HepG2 (cell line): ENCODE data around the gene TSPAN9. TPM values are rescaled to one million over a fixed set of nuclear protein-coding genes. Genes with fewer than 3 reads are reported as not detected.

Source experiments
- ATAC-seq: fragments of 200-7000 bp; cut with Tn5 transposase; 3 replicates; pipeline ENCODE4 v1.9.1; 2020; ENCODE audit warnings: mild to moderate bottlenecking, moderate library complexity
- BruUV-seq: library from RNA; stranded (reverse); fragments of 400-500 nt; replicated peaks from 2 replicates; lab custom pipeline; 2021; lab: Mats Ljungman, UMichigan
- CTCF ChIA-PET: fragments of 300-600 bp; formaldehyde crosslinking; extraction: SDS; loops from one replicate; lab custom pipeline; 2021; ENCODE audit warnings: low total read pairs, inconsistent platforms, low intra/inter-chr PET ratio; lab: Yijun Ruan, JAX
- POLR2A ChIA-PET: fragments of 350-600 bp; sonication (Branson Sonifier 250); formaldehyde crosslinking; loops from one replicate; lab custom pipeline; 2020; ENCODE audit warnings: antibody characterized with exemption, inconsistent platforms; lab: Yijun Ruan, JAX
- DNase-seq: peaks from one replicate; pipeline ENCODE4 v3.0.0-alpha.2; 2015; ENCODE audit warnings: low spot score
- FAIRE-seq: peaks from 3 replicates; lab custom pipeline; 2011; peaks lifted over from hg19 to GRCh38; lab: Jason Lieb, UNC
- H2AFZ ChIP-seq: one replicate; pipeline ENCODE4 v1.6.1; 2011; ENCODE audit warnings: low read length, inconsistent platforms
- H3K27ac ChIP-seq: fragments of 300-600 bp; 3 replicates; pipeline ENCODE4 v1.8.0; 2011; ENCODE audit warnings: mixed run types, mild to moderate bottlenecking, mixed read lengths, low read length, inconsistent platforms; ENCODE audit not compliant: insufficient read depth; ENCODE audit errors: extremely low read length
- H3K27me3 ChIP-seq, 2 experiments: fragments of 200-600 bp in 1 of 2; 2 replicates in 1 of 2; 3 replicates in 1 of 2; pipeline versions ENCODE4 v1.6.0 to v1.8.0; 2011; ENCODE audit warnings: low read length in 2 of 2, mild to moderate bottlenecking in 2 of 2, moderate library complexity in 2 of 2, inconsistent platforms in 1 of 2; ENCODE audit not compliant: insufficient read depth in 2 of 2, control insufficient read depth in 1 of 2
- H3K36me3 ChIP-seq, 2 experiments: fragments of 200-600 bp in 1 of 2; replicated peaks in 1 of 2; 2 replicates in 1 of 2; 3 replicates in 1 of 2; pipeline versions ENCODE4 v1.5.1 to v1.8.0; 2011; ENCODE audit warnings: low read length in 2 of 2, inconsistent platforms in 1 of 2; ENCODE audit not compliant: insufficient read depth in 2 of 2, control insufficient read depth in 1 of 2
- H3K4me1 ChIP-seq: 2 replicates; pipeline ENCODE4 v1.5.1; 2012; ENCODE audit warnings: low read length, inconsistent platforms; ENCODE audit not compliant: insufficient read depth
- H3K4me2 ChIP-seq: 2 replicates; pipeline ENCODE4 v1.6.0; 2011; ENCODE audit warnings: low read depth, low read length, inconsistent platforms
- H3K4me3 ChIP-seq, 3 experiments: fragments of 200-600 bp in 1 of 3; sonication (generic), shearing (Covaris generic) in 1 of 3; replicated peaks in 1 of 3; 2 replicates each; pipeline ENCODE4 v1.5.1; 2011 to 2016; ENCODE audit warnings: low read length in 3 of 3, inconsistent platforms in 2 of 3, low read depth in 2 of 3, mild to moderate bottlenecking in 2 of 3, control low read depth in 1 of 3, mixed read lengths in 1 of 3; ENCODE audit not compliant: insufficient read depth in 1 of 3
- H3K79me2 ChIP-seq: one replicate; pipeline ENCODE4 v1.6.1; 2011; ENCODE audit warnings: low read length, inconsistent platforms; ENCODE audit not compliant: insufficient read depth
- H3K9ac ChIP-seq: 2 replicates; pipeline ENCODE4 v1.6.0; 2011; ENCODE audit warnings: mild to moderate bottlenecking, low read depth, low read length, inconsistent platforms; ENCODE audit not compliant: insufficient read depth
- H3K9me3 ChIP-seq: 2 replicates; pipeline ENCODE4 v1.5.1; 2012; ENCODE audit warnings: mild to moderate bottlenecking, low read length
- H4K20me1 ChIP-seq: 2 replicates; pipeline ENCODE4 v1.6.0; 2011; ENCODE audit warnings: inconsistent platforms, mild to moderate bottlenecking, low read length, moderate library complexity; ENCODE audit not compliant: insufficient read depth
- GATA4 ChIP-seq: sonication (generic); IDR thresholded peaks from 2 replicates; pipeline ENCODE4 v1.6.1; 2016; ENCODE audit warnings: antibody characterized with exemption, low read depth, borderline replicate concordance
- LCORL ChIP-seq, 2 experiments: fragments of 450-650 bp in 1 of 2; sonication (generic) in 1 of 2; formaldehyde crosslinking in 1 of 2; IDR thresholded peaks; 2 replicates each; pipeline versions ENCODE4 v1.5.0 to v1.6.1; 2017 to 2020; ENCODE audit warnings: antibody characterized with exemption in 1 of 2, missing genetic modification reagents in 1 of 2
- MEIS2 ChIP-seq: sonication (generic); formaldehyde crosslinking; IDR thresholded peaks from 2 replicates; pipeline ENCODE4 v1.9.0; 2021; ENCODE audit warnings: mild to moderate bottlenecking, missing genetic modification reagents
- SMAD9 ChIP-seq: sonication (generic); formaldehyde crosslinking; IDR thresholded peaks from 2 replicates; pipeline ENCODE4 v1.5.1; 2020; ENCODE audit warnings: mild to moderate bottlenecking, missing genetic modification reagents
- ZBTB7A ChIP-seq: sonication (generic); formaldehyde crosslinking; IDR thresholded peaks from 2 replicates; pipeline ENCODE4 v1.8.0; 2022; ENCODE audit warnings: mild to moderate bottlenecking, missing genetic modification reagents
- ZNF678 ChIP-seq: sonication (generic); formaldehyde crosslinking; IDR thresholded peaks from 2 replicates; pipeline ENCODE4 v1.4.0; 2020; ENCODE audit warnings: mild to moderate bottlenecking, missing genetic modification reagents
- WGBS: methylation state at CpG from one replicate; pipeline ENCODE4 v1.1.6; 2017; ENCODE audit warnings: low lambda C conversion rate; 5-methylcytosine and 5-hydroxymethylcytosine counted together
- in situ Hi-C: cut with HindIII; loops from 2 replicates; pipeline ENCODE4 v1.10.0; 2017; ENCODE audit warnings: low pct_unique_long_range_greater_than_20kb; ENCODE audit not compliant: extremely low pct_ligation_motif_present
- intact Hi-C: fragments of 100-400 bp; cut with micrococcal nuclease; formaldehyde crosslinking; loops from one replicate; pipeline ENCODE4 v1.10.0; 2022; ENCODE audit not compliant: unreplicated experiment
- polyA plus RNA-seq, 8 experiments: library from polyadenylated mRNA; depleted of rRNA in 3 of 8; stranded (reverse) in 7 of 8; unstranded in 1 of 8; fragments of >200 nt; fragmentation: Illumina TruSeq in 4 of 8; extraction: Trizol in 4 of 8; gene quantifications; 2 replicates each; pipeline versions ENCODE4 v1.2.1 to v1.2.3, GENCODE V29; 2011 to 2016; ENCODE audit warnings: low read depth in 4 of 8, missing spikeins in 1 of 8, mixed read lengths in 1 of 8; ENCODE audit not compliant: insufficient read depth in 1 of 8
- total RNA-seq, 5 experiments: library from RNA; depleted of rRNA; stranded (reverse); fragments of >200 nt; fragmentation: Illumina TruSeq; extraction: Trizol; gene quantifications; 2 replicates each; pipeline ENCODE4 v1.2.3, GENCODE V29; 2016; ENCODE audit warnings: low read depth in 1 of 5
- TF ChIP-seq, protein P1 (sequence below): sonication (generic); formaldehyde crosslinking; IDR thresholded peaks from 2 replicates; pipeline ENCODE4 v1.9.0; 2021; ENCODE audit warnings: missing genetic modification reagents, borderline replicate concordance
- TF ChIP-seq, protein P2 (sequence below): sonication (generic); formaldehyde crosslinking; IDR thresholded peaks from 2 replicates; pipeline ENCODE4 v1.4.0; 2020; ENCODE audit warnings: missing genetic modification reagents

TSPAN9 gene
- total and polyA plus RNA-seq, 2 of the 13 experiments (the other 11 are each of a cell fraction or from before 2014, with no cell fraction given) = 18.1 to 42.3 TPM

DNA sequence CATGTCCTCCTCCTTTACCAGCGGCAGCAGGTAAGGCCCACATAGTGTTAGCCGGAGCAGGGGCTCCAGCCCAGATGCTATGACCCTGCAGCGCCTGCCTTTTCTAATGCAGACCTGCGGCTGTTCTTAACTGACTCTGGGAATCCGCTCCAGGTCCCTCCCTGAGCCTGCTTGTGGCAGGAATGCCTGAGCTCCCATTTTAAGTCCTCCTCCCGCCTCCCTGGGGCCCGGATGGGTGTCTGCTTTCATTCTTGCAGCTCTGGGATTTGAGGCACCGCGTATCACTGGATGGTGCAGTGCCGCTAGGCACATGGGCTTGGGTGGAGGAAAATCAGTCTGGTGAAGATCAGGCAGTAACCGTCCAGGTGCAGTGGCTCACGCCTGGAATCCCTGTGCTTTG lies 7.6 kb downstream of the TSPAN9 start:
- no peaks in the 10 kb centered on the region for H3K27me3 ChIP-seq
- H3K36me3 ChIP-seq = no peaks in the 10 kb centered on the region
- H4K20me1 ChIP-seq = no peaks in the 10 kb centered on the region
- BruUV-seq = no TSS peak
- no peak overlapping the region for H2AFZ ChIP-seq
- H3K27ac ChIP-seq = peak overlapping the region; percentile 75
- no peak overlapping the region for H3K9ac ChIP-seq
- no peaks in the 10 kb centered on the region for H3K9me3 ChIP-seq
- no peak for TF ChIP-seq ZBTB7A (CRISPR knock-in tag)
- TF ChIP-seq, protein P1, sequence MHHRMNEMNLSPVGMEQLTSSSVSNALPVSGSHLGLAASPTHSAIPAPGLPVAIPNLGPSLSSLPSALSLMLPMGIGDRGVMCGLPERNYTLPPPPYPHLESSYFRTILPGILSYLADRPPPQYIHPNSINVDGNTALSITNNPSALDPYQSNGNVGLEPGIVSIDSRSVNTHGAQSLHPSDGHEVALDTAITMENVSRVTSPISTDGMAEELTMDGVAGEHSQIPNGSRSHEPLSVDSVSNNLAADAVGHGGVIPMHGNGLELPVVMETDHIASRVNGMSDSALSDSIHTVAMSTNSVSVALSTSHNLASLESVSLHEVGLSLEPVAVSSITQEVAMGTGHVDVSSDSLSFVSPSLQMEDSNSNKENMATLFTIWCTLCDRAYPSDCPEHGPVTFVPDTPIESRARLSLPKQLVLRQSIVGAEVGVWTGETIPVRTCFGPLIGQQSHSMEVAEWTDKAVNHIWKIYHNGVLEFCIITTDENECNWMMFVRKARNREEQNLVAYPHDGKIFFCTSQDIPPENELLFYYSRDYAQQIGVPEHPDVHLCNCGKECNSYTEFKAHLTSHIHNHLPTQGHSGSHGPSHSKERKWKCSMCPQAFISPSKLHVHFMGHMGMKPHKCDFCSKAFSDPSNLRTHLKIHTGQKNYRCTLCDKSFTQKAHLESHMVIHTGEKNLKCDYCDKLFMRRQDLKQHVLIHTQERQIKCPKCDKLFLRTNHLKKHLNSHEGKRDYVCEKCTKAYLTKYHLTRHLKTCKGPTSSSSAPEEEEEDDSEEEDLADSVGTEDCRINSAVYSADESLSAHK (CRISPR knock-in tag) = no peak
- TF ChIP-seq LCORL (IDR thresholded peaks at IDR 0.05) = no peak
- no peak for TF ChIP-seq LCORL (CRISPR knock-in tag; IDR thresholded peaks at IDR 0.05)
- no peak for TF ChIP-seq ZNF678 (CRISPR knock-in tag)
- TF ChIP-seq GATA4 = no peak
- TF ChIP-seq SMAD9 (CRISPR knock-in tag) = no peak
- no peak for TF ChIP-seq MEIS2
- TF ChIP-seq, protein P2, sequence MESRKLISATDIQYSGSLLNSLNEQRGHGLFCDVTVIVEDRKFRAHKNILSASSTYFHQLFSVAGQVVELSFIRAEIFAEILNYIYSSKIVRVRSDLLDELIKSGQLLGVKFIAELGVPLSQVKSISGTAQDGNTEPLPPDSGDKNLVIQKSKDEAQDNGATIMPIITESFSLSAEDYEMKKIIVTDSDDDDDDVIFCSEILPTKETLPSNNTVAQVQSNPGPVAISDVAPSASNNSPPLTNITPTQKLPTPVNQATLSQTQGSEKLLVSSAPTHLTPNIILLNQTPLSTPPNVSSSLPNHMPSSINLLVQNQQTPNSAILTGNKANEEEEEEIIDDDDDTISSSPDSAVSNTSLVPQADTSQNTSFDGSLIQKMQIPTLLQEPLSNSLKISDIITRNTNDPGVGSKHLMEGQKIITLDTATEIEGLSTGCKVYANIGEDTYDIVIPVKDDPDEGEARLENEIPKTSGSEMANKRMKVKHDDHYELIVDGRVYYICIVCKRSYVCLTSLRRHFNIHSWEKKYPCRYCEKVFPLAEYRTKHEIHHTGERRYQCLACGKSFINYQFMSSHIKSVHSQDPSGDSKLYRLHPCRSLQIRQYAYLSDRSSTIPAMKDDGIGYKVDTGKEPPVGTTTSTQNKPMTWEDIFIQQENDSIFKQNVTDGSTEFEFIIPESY (CRISPR knock-in tag) = peak; percentile 86
- ATAC-seq = no peak
- H3K4me1 ChIP-seq = peaks cover 91% of the 10 kb centered on the region
- CTCF ChIA-PET = no interaction called here
- no peak for DNase-seq
- WGBS = 86% methylated on average over 11 of the region's 12 CpGs
- in situ Hi-C loops = no loop called here
- no peak overlapping the region for H3K4me2 ChIP-seq
- FAIRE-seq = no peak
- peaks cover 55% of the 10 kb centered on the region for H3K79me2 ChIP-seq
- intact Hi-C loops = no loop called here
- no peak overlapping the region for H3K4me3 ChIP-seq
- POLR2A ChIA-PET = interaction anchor here (1.3 to 3.3 kb wide), 2 partner anchors 8 to 13 kb away, joined by 3 to 16 read pairs; no protein-coding TSS in a partner anchor
